Measurements from ENCODE around the gene PLA2R1.

The PLA2R1 gene

GRCh38 chr2:159921752-159922404, 140.5 kb downstream of the PLA2R1 start:
- H3K4me2 ChIP-seq (ENCODE audit: low read length) = peak overlapping the region; percentile 21
- H3K79me2 ChIP-seq (ENCODE audit: control insufficient read depth, insufficient read depth, low read length, poor library complexity) = no peaks in the 10 kb centered on the region
- no peak overlapping the region for H4K91ac ChIP-seq (ENCODE audit: low read depth, low read length)
- no peak overlapping the region for H3K27ac ChIP-seq (ENCODE audit: low read depth, low read length)
- no peaks in the 10 kb centered on the region for H3K79me1 ChIP-seq (ENCODE audit: low read length)
- no peaks in the 10 kb centered on the region for H3K36me3 ChIP-seq (ENCODE audit: control insufficient read depth in 1 of 2, insufficient read depth in 2 of 2, low read length in 2 of 2)
- H3K9me3 ChIP-seq (ENCODE audit: insufficient read depth, low read depth, low read length) = no peaks in the 10 kb centered on the region
- no peak overlapping the region for H2BK12ac ChIP-seq (ENCODE audit: low read length)
- H4K8ac ChIP-seq (ENCODE audit: low read depth, low read length) = no peak overlapping the region
- no peak overlapping the region for H3K4ac ChIP-seq (ENCODE audit: low read depth, low read length)
- H3K23ac ChIP-seq (ENCODE audit: low read length) = no peak overlapping the region
- no peak overlapping the region for H3K4me3 ChIP-seq (ENCODE audit: low read depth, low read length)
- no CpG with 5 or more reads among the region's 17 CpGs for WGBS (ENCODE audit: extremely low coverage, insufficient coverage, insufficient read length)
- DNase-seq = peak; percentile 79 to 86
- H2AFZ ChIP-seq (ENCODE audit: insufficient read depth, low read length, poor library complexity) = no peak overlapping the region
- no peak overlapping the region for H3K14ac ChIP-seq (ENCODE audit: low read length)
- H2BK120ac ChIP-seq (ENCODE audit: insufficient read depth, low read length, poor library complexity) = no peak overlapping the region
- H4K12ac ChIP-seq (ENCODE audit: low read depth, low read length) = no peak overlapping the region
- no peak overlapping the region for H3K9ac ChIP-seq (ENCODE audit: low read length)
- no peak overlapping the region for H3K18ac ChIP-seq (ENCODE audit: low read length)
- H3K27me3 ChIP-seq (ENCODE audit: insufficient read depth, low read length) = no peaks in the 10 kb centered on the region
- H2BK5ac ChIP-seq (ENCODE audit: low read depth, low read length, poor library complexity) = no peak overlapping the region
- no peak overlapping the region for H2AK5ac ChIP-seq (ENCODE audit: low read length)
- H3K4me1 ChIP-seq (ENCODE audit: control insufficient read depth in 1 of 2, insufficient read depth in 2 of 2, low read length in 2 of 2) = no peaks in the 10 kb centered on the region

DNA sequence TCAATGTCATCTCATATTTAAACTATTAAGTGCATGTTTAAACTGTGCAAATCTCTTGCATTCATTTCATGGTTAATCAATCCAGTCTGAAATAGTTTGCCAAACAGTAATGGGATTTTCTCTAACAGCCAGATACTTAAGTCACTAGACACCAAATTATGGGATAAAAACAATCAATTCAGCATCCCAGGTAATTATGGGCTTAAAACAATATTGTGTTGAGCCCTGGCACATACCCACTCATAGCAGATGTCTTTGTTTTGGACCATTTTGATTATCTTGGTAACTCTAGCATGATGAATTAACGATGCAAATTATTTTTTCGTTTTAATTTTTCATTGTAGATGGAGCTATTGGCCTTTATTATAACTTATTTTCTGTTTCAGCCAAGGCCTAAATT, 145.9 kb downstream of the PLA2R1 start:
- Histone ChIP-seq H3K23ac (ENCODE audit: low read length) (no peak overlapping the region), H4K12ac (ENCODE audit: low read depth, low read length) (no peak overlapping the region), H3K27ac (ENCODE audit: low read depth, low read length) (no peak overlapping the region), H3K14ac (ENCODE audit: low read length) (no peak overlapping the region), H3K4ac (ENCODE audit: low read depth, low read length) (no peak overlapping the region), H2BK5ac (ENCODE audit: low read depth, low read length, poor library complexity) (no peak overlapping the region), H3K9me3 (ENCODE audit: insufficient read depth, low read depth, low read length) (no peaks in the 10 kb centered on the region), H3K4me3 (ENCODE audit: low read depth, low read length) (no peak overlapping the region), H3K4me1 (ENCODE audit: control insufficient read depth in 1 of 2, insufficient read depth in 2 of 2, low read length in 2 of 2) (no peaks in the 10 kb centered on the region), H3K18ac (ENCODE audit: low read length) (no peak overlapping the region), H3K4me2 (ENCODE audit: low read length) (no peak overlapping the region), H4K8ac (ENCODE audit: low read depth, low read length) (no peak overlapping the region), H3K79me1 (ENCODE audit: low read length) (no peaks in the 10 kb centered on the region), H3K79me2 (ENCODE audit: control insufficient read depth, insufficient read depth, low read length, poor library complexity) (no peaks in the 10 kb centered on the region), H2AK5ac (ENCODE audit: low read length) (no peak overlapping the region), H3K9ac (ENCODE audit: low read length) (no peak overlapping the region), H3K36me3 (ENCODE audit: control insufficient read depth in 1 of 2, insufficient read depth in 2 of 2, low read length in 2 of 2) (no peaks in the 10 kb centered on the region), H3K27me3 (ENCODE audit: insufficient read depth, low read length) (no peaks in the 10 kb centered on the region), H4K91ac (ENCODE audit: low read depth, low read length) (no peak overlapping the region), H2BK120ac (ENCODE audit: insufficient read depth, low read length, poor library complexity) (no peak overlapping the region), H2BK12ac (ENCODE audit: low read length) (no peak overlapping the region), H2AFZ (ENCODE audit: insufficient read depth, low read length, poor library complexity) (no peak overlapping the region)
- no peak for DNase-seq
- WGBS (ENCODE audit: extremely low coverage, insufficient coverage, insufficient read length) = no CpG with 5 or more reads among the region's 2 CpGs

DNA sequence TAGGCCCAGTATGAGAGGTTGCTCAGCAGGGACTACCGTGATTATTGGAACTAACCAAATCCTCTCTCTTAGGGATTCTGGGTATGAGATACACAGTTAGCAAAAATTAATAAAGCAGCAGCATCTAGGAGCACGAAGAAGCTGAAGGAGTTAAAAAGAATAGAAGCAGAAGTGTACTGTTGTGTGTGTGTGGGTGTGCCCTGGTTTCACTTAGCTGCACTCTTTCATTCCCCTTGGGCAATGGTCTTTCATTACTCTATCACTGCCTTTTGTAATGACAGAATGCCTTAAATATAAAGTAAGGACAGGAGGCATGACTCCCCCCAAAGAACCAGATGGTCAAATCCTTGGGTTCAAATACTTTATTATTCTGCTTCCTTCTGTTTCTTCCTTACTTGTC, 148.5 kb downstream of the PLA2R1 start:
- no peak overlapping the region for H3K23ac ChIP-seq (ENCODE audit: low read length)
- H3K4ac ChIP-seq (ENCODE audit: low read depth, low read length) = no peak overlapping the region
- no peaks in the 10 kb centered on the region for H3K36me3 ChIP-seq (ENCODE audit: control insufficient read depth in 1 of 2, insufficient read depth in 2 of 2, low read length in 2 of 2)
- H2BK5ac ChIP-seq (ENCODE audit: low read depth, low read length, poor library complexity) = no peak overlapping the region
- H2AFZ ChIP-seq (ENCODE audit: insufficient read depth, low read length, poor library complexity) = no peak overlapping the region
- no peaks in the 10 kb centered on the region for H3K79me2 ChIP-seq (ENCODE audit: control insufficient read depth, insufficient read depth, low read length, poor library complexity)
- H2AK5ac ChIP-seq (ENCODE audit: low read length) = no peak overlapping the region
- H2BK120ac ChIP-seq (ENCODE audit: insufficient read depth, low read length, poor library complexity) = no peak overlapping the region
- no peak overlapping the region for H2BK12ac ChIP-seq (ENCODE audit: low read length)
- H3K4me1 ChIP-seq (ENCODE audit: control insufficient read depth in 1 of 2, insufficient read depth in 2 of 2, low read length in 2 of 2) = no peaks in the 10 kb centered on the region
- no peaks in the 10 kb centered on the region for H3K9me3 ChIP-seq (ENCODE audit: insufficient read depth, low read depth, low read length)
- H3K27me3 ChIP-seq (ENCODE audit: insufficient read depth, low read length) = no peaks in the 10 kb centered on the region
- WGBS (ENCODE audit: extremely low coverage, insufficient coverage, insufficient read length) = no CpG with 5 or more reads among the region's 2 CpGs
- no peak overlapping the region for H4K12ac ChIP-seq (ENCODE audit: low read depth, low read length)
- no peak overlapping the region for H3K4me2 ChIP-seq (ENCODE audit: low read length)
- no peak overlapping the region for H3K14ac ChIP-seq (ENCODE audit: low read length)
- H4K91ac ChIP-seq (ENCODE audit: low read depth, low read length) = no peak overlapping the region
- no peak for DNase-seq
- H3K9ac ChIP-seq (ENCODE audit: low read length) = no peak overlapping the region
- H4K8ac ChIP-seq (ENCODE audit: low read depth, low read length) = no peak overlapping the region
- no peak overlapping the region for H3K18ac ChIP-seq (ENCODE audit: low read length)
- H3K27ac ChIP-seq (ENCODE audit: low read depth, low read length) = no peak overlapping the region
- H3K4me3 ChIP-seq (ENCODE audit: low read depth, low read length) = no peak overlapping the region
- no peaks in the 10 kb centered on the region for H3K79me1 ChIP-seq (ENCODE audit: low read length)

GRCh38 chr2:159912580-159912979, 149.8 kb downstream of the PLA2R1 start:
- Histone ChIP-seq H4K12ac (ENCODE audit: low read depth, low read length) (no peak overlapping the region), H3K9ac (ENCODE audit: low read length) (no peak overlapping the region)

More at GRCh38 chr2:159912580-159912979, 149.8 kb downstream of the PLA2R1 start:
- H3K27ac ChIP-seq (ENCODE audit: low read depth, low read length) = no peak overlapping the region
- H2BK120ac ChIP-seq (ENCODE audit: insufficient read depth, low read length, poor library complexity) = no peak overlapping the region
- H3K4me1 ChIP-seq (ENCODE audit: control insufficient read depth in 1 of 2, insufficient read depth in 2 of 2, low read length in 2 of 2) = no peaks in the 10 kb centered on the region
- no CpG with 5 or more reads among the region's 4 CpGs for WGBS (ENCODE audit: extremely low coverage, insufficient coverage, insufficient read length)
- H2AK5ac ChIP-seq (ENCODE audit: low read length) = no peak overlapping the region
- H3K4ac ChIP-seq (ENCODE audit: low read depth, low read length) = no peak overlapping the region
- no peak overlapping the region for H2BK12ac ChIP-seq (ENCODE audit: low read length)
- no peak overlapping the region for H3K4me3 ChIP-seq (ENCODE audit: low read depth, low read length)
- H2BK5ac ChIP-seq (ENCODE audit: low read depth, low read length, poor library complexity) = no peak overlapping the region
- H3K9me3 ChIP-seq (ENCODE audit: insufficient read depth, low read depth, low read length) = no peaks in the 10 kb centered on the region
- H3K79me1 ChIP-seq (ENCODE audit: low read length) = no peaks in the 10 kb centered on the region
- H3K36me3 ChIP-seq (ENCODE audit: control insufficient read depth in 1 of 2, insufficient read depth in 2 of 2, low read length in 2 of 2) = no peaks in the 10 kb centered on the region
- H3K4me2 ChIP-seq (ENCODE audit: low read length) = no peak overlapping the region
- H4K8ac ChIP-seq (ENCODE audit: low read depth, low read length) = no peak overlapping the region
- H3K27me3 ChIP-seq (ENCODE audit: insufficient read depth, low read length) = no peaks in the 10 kb centered on the region
- H3K79me2 ChIP-seq (ENCODE audit: control insufficient read depth, insufficient read depth, low read length, poor library complexity) = no peaks in the 10 kb centered on the region
- H3K14ac ChIP-seq (ENCODE audit: low read length) = no peak overlapping the region
- no peak overlapping the region for H3K18ac ChIP-seq (ENCODE audit: low read length)
- no peak overlapping the region for H3K23ac ChIP-seq (ENCODE audit: low read length)
- DNase-seq = no peak
- H4K91ac ChIP-seq (ENCODE audit: low read depth, low read length) = no peak overlapping the region
- no peak overlapping the region for H2AFZ ChIP-seq (ENCODE audit: insufficient read depth, low read length, poor library complexity)
